ENCODE measurements around the gene ZBTB4.

Gene ZBTB4

GRCh38 chr17:7440113-7440833, 39.2 kb downstream of the ZBTB4 start:
- Histone ChIP-seq H3K36me3 (ENCODE audit: control insufficient read depth, insufficient read depth, low read length) (no peaks in the 10 kb centered on the region), H3K27me3 (ENCODE audit: control insufficient read depth, insufficient read depth, low read length) (no peaks in the 10 kb centered on the region; the same call in 1 of the 2 replicates), H3K4me3 (ENCODE audit: low read length) (peak overlapping the region; percentile 57; the same call in 1 of the 2 replicates), H3K4me1 (ENCODE audit: control insufficient read depth, insufficient read depth, low read length) (0 out of 2 replicates have a peak, but pooled peaks cover 3% of the 10 kb centered on the region), H3K9me3 (ENCODE audit: control insufficient read depth, insufficient read depth, low read length) (no peaks in the 10 kb centered on the region), H3K27ac (ENCODE audit: low read length) (no peak overlapping the region)
- no CpG with 5 or more reads among the region's 46 CpGs for WGBS (ENCODE audit: insufficient coverage, insufficient read length)
- no peak for DNase-seq (ENCODE audit: low read depth, low spot score)

DNA sequence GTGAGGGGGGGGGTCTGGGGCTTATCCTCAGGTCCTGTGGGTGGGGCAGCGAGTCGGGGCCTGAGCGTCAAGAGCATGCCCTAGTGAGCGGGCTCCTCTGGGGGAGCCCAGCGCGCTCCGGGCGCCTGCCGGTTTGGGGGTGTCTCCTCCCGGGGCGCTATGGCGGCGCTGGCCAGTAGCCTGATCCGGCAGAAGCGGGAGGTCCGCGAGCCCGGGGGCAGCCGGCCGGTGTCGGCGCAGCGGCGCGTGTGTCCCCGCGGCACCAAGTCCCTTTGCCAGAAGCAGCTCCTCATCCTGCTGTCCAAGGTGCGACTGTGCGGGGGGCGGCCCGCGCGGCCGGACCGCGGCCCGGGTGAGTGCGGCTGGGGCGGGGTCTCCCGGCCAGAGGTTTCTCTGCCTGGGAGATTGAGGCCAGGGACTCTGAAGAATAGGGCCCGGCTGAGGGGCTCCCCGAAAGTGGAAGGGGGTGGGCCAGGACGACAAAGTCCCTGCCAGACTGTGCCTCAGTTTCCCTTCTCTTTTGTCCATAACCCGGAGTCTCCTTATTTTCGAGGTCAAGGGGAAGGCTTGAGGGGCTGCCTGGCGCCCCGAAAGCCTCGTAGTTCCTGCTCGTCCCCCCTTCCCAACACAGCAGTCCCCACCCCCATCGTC, 39.8 kb downstream of the ZBTB4 start, which contains the start of gene FGF11:
TSS of gene FGF11 (plus strand) at position 51 of the 651 bp plus-strand sequence. CDS start at position 160, 109 bp downstream.
- Histone ChIP-seq H3K4me3 (ENCODE audit: low read length) (peak within 1 kb of the TSS; percentile 65; the same call in 1 of the 2 replicates), H3K27ac (ENCODE audit: low read length) (no peak within 1 kb of the TSS), H3K4me1 (ENCODE audit: control insufficient read depth, insufficient read depth, low read length) (0 out of 2 replicates have a peak, but pooled peaks cover 2% of the 10 kb centered on the region), H3K9me3 (ENCODE audit: control insufficient read depth, insufficient read depth, low read length) (no peaks in the 10 kb centered on the region), H3K36me3 (ENCODE audit: control insufficient read depth, insufficient read depth, low read length) (no peaks in the 10 kb centered on the region), H3K27me3 (ENCODE audit: control insufficient read depth, insufficient read depth, low read length) (no peaks in the 10 kb centered on the region; the same call in 1 of the 2 replicates)
- no peak for DNase-seq (ENCODE audit: low read depth, low spot score)
- no CpG with 5 or more reads among the region's 50 CpGs for WGBS (ENCODE audit: insufficient coverage, insufficient read length)

GRCh38 chr17:7438656-7439460, 40.6 kb downstream of the ZBTB4 start:
- Histone ChIP-seq H3K4me3 (ENCODE audit: low read length) (peak overlapping the region; percentile 65; the same call in 1 of the 2 replicates), H3K9me3 (ENCODE audit: control insufficient read depth, insufficient read depth, low read length) (no peaks in the 10 kb centered on the region), H3K4me1 (ENCODE audit: control insufficient read depth, insufficient read depth, low read length) (no peaks in the 10 kb centered on the region), H3K36me3 (ENCODE audit: control insufficient read depth, insufficient read depth, low read length) (no peaks in the 10 kb centered on the region), H3K27me3 (ENCODE audit: control insufficient read depth, insufficient read depth, low read length) (no peaks in the 10 kb centered on the region; the same call in 1 of the 2 replicates), H3K27ac (ENCODE audit: low read length) (no peak overlapping the region)
- WGBS (ENCODE audit: insufficient coverage, insufficient read length) = no CpG with 5 or more reads among the region's 11 CpGs
- DNase-seq (ENCODE audit: low read depth, low spot score) = no peak

- peak overlapping the region; percentile 65; the same call in 1 of the 2 replicates for H3K4me3 ChIP-seq (ENCODE audit: low read length)
- no peaks in the 10 kb centered on the region for H3K4me1 ChIP-seq (ENCODE audit: control insufficient read depth, insufficient read depth, low read length)
- H3K36me3 ChIP-seq (ENCODE audit: control insufficient read depth, insufficient read depth, low read length) = no peaks in the 10 kb centered on the region
- no peaks in the 10 kb centered on the region; the same call in 1 of the 2 replicates for H3K27me3 ChIP-seq (ENCODE audit: control insufficient read depth, insufficient read depth, low read length)
- H3K9me3 ChIP-seq (ENCODE audit: control insufficient read depth, insufficient read depth, low read length) = no peaks in the 10 kb centered on the region
- DNase-seq (ENCODE audit: low read depth, low spot score) = no peak
- WGBS (ENCODE audit: insufficient coverage, insufficient read length) = no CpG with 5 or more reads among the region's 48 CpGs
- H3K27ac ChIP-seq (ENCODE audit: low read length) = no peak overlapping the region
Observed at GRCh38 chr17:7437950-7438614, 41.3 kb downstream of the ZBTB4 start.

GRCh38 chr17:7437369-7437863, 42.0 kb downstream of the ZBTB4 start:
- Histone ChIP-seq H3K4me1 (ENCODE audit: control insufficient read depth, insufficient read depth, low read length) (no peaks in the 10 kb centered on the region), H3K36me3 (ENCODE audit: control insufficient read depth, insufficient read depth, low read length) (no peaks in the 10 kb centered on the region), H3K9me3 (ENCODE audit: control insufficient read depth, insufficient read depth, low read length) (no peaks in the 10 kb centered on the region), H3K4me3 (ENCODE audit: low read length) (peak overlapping the region; percentile 65; the same call in 1 of the 2 replicates), H3K27me3 (ENCODE audit: control insufficient read depth, insufficient read depth, low read length) (no peaks in the 10 kb centered on the region; the same call in 1 of the 2 replicates), H3K27ac (ENCODE audit: low read length) (no peak overlapping the region)
- no CpG with 5 or more reads among the region's 31 CpGs for WGBS (ENCODE audit: insufficient coverage, insufficient read length)
- no peak for DNase-seq (ENCODE audit: low read depth, low spot score)

- DNase-seq (ENCODE audit: low read depth, low spot score) = no peak
- H3K9me3 ChIP-seq (ENCODE audit: control insufficient read depth, insufficient read depth, low read length) = no peaks in the 10 kb centered on the region
- H3K4me1 ChIP-seq (ENCODE audit: control insufficient read depth, insufficient read depth, low read length) = no peaks in the 10 kb centered on the region
- no peaks in the 10 kb centered on the region; the same call in 1 of the 2 replicates for H3K27me3 ChIP-seq (ENCODE audit: control insufficient read depth, insufficient read depth, low read length)
- no peak overlapping the region for H3K27ac ChIP-seq (ENCODE audit: low read length)
- H3K4me3 ChIP-seq (ENCODE audit: low read length) = peak overlapping the region; percentile 65; the same call in 1 of the 2 replicates
- no peaks in the 10 kb centered on the region for H3K36me3 ChIP-seq (ENCODE audit: control insufficient read depth, insufficient read depth, low read length)
- no CpG with 5 or more reads among the region's 92 CpGs for WGBS (ENCODE audit: insufficient coverage, insufficient read length)
Observed at GRCh38 chr17:7436556-7437368, 42.7 kb downstream of the ZBTB4 start.

DNA sequence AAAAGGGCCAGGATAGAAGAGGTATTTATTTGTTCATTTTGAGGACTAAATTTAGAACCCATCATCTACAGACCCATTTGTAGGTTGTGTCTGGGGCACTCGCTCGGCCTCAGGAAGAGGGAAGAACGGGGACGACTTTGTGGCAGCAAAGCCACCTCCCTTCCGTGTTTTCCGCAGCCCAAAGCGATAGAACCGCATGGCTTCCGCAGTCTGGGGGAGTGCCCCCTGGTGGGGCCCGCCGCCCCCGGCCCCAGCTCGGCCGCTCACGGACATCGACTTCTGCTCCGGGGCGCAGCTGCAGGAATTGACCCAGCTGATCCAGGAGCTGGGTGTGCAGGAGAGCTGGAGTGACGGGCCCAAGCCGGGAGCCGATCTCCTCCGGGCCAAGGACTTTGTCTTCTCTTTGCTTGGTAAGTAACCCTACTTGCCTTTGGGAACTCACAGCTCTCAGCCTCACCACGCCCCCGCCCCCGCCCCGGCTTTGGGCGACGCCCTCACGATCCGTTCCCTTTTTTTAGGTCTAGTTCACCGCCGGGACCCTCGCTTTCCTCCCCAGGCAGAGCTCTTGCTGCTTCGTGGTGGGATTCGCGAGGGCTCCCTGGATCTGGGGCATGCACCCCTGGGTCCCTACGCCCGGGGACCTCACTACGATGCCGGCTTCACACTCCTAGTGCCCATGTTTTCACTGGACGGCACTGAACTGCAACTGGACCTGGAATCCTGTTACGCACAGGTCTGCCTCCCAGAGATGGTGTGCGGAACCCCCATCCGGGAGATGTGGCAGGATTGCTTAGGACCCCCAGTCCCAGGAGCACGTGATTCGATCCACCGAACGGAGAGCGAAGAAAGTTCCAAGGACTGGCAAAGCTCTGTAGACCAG, 43.5 kb downstream of the ZBTB4 start:
- Histone ChIP-seq H3K9me3 (ENCODE audit: control insufficient read depth, insufficient read depth, low read length) (no peaks in the 10 kb centered on the region), H3K4me3 (ENCODE audit: low read length) (peak overlapping the region; percentile 65; the same call in 1 of the 2 replicates), H3K4me1 (ENCODE audit: control insufficient read depth, insufficient read depth, low read length) (no peaks in the 10 kb centered on the region), H3K27me3 (ENCODE audit: control insufficient read depth, insufficient read depth, low read length) (no peaks in the 10 kb centered on the region; the same call in 1 of the 2 replicates), H3K27ac (ENCODE audit: low read length) (no peak overlapping the region), H3K36me3 (ENCODE audit: control insufficient read depth, insufficient read depth, low read length) (no peaks in the 10 kb centered on the region)
- WGBS (ENCODE audit: insufficient coverage, insufficient read length) = no CpG with 5 or more reads among the region's 49 CpGs
- DNase-seq (ENCODE audit: low read depth, low spot score) = no peak

DNA sequence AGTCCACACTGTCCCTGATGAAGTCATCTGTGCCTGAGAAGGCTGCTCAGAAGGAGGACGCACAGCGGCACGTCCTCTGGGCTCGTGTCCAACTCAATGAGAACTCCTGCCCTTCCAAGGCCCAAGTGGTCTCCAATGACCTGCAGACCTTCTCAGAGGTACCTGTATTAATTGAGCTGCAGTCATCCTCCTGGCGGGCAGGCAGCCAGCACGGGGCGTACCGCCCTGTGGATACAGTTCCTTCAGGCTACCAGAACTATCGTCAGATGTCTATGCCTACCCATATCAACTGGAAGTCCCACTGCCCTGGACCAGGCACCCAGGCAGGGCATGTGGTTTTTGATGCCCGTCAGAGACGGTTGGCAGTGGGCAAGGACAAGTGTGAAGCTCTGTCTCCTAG, 47.1 kb downstream of the ZBTB4 start:
- no peak overlapping the region for H3K27ac ChIP-seq (ENCODE audit: low read length)
- H3K27me3 ChIP-seq (ENCODE audit: control insufficient read depth, insufficient read depth, low read length) = no peaks in the 10 kb centered on the region
- H3K36me3 ChIP-seq (ENCODE audit: control insufficient read depth, insufficient read depth, low read length) = no peaks in the 10 kb centered on the region
- no peaks in the 10 kb centered on the region for H3K4me1 ChIP-seq (ENCODE audit: control insufficient read depth, insufficient read depth, low read length)
- no peak for DNase-seq (ENCODE audit: low read depth, low spot score)
- WGBS (ENCODE audit: insufficient coverage, insufficient read length) = no CpG with 5 or more reads among the region's 11 CpGs
- H3K4me3 ChIP-seq (ENCODE audit: low read length) = no peak overlapping the region
- no peaks in the 10 kb centered on the region for H3K9me3 ChIP-seq (ENCODE audit: control insufficient read depth, insufficient read depth, low read length)
